ENCODE measurements around the gene RCOR1.

Gene RCOR1

GRCh38 chr14:102731871-102732800 lies 139.7 kb downstream of the RCOR1 start:
- H3K36me3 ChIP-seq, result peaks cover 4% of the 10 kb centered on the region
- H3K9me3 ChIP-seq (ENCODE audit: severe bottlenecking), result no peaks in the 10 kb centered on the region
- H3K27ac ChIP-seq, result no peak overlapping the region
- no peak for DNase-seq
- TF ChIP-seq CTCF (IDR thresholded peaks at IDR 0.05; ENCODE audit: low read depth, low read length), result no peak
- H3K4me3 ChIP-seq (ENCODE audit: low read depth, low read length), result no peak overlapping the region
- no peaks in the 10 kb centered on the region for H3K27me3 ChIP-seq (ENCODE audit: insufficient read depth, low read depth, severe bottlenecking)

- Histone ChIP-seq H3K4me3 (ENCODE audit: low read depth, low read length) (no peak overlapping the region), H3K9me3 (ENCODE audit: severe bottlenecking) (no peaks in the 10 kb centered on the region), H3K36me3 (peaks cover 4% of the 10 kb centered on the region), H3K27me3 (ENCODE audit: insufficient read depth, low read depth, severe bottlenecking) (no peaks in the 10 kb centered on the region), H3K27ac (no peak overlapping the region)
- no peak for TF ChIP-seq CTCF (IDR thresholded peaks at IDR 0.05; ENCODE audit: low read depth, low read length)
- no peak for DNase-seq
These were observed 140.5 kb downstream of the RCOR1 start for GRCh38 chr14:102732924-102733323.

- Histone ChIP-seq H3K27me3 (ENCODE audit: insufficient read depth, low read depth, severe bottlenecking) (no peaks in the 10 kb centered on the region), H3K9me3 (ENCODE audit: severe bottlenecking) (no peaks in the 10 kb centered on the region)
- no peak for TF ChIP-seq CTCF (IDR thresholded peaks at IDR 0.05; ENCODE audit: low read depth, low read length)
These were observed 140.9 kb downstream of the RCOR1 start for GRCh38 chr14:102733326-102733725.

GRCh38 chr14:102734436-102734835 lies 142.0 kb downstream of the RCOR1 start:
- H3K27ac ChIP-seq, result no peak overlapping the region
- H3K4me3 ChIP-seq (ENCODE audit: low read depth, low read length), result no peak overlapping the region
- no peak for DNase-seq
- no peak for TF ChIP-seq CTCF (IDR thresholded peaks at IDR 0.05; ENCODE audit: low read depth, low read length)
- H3K36me3 ChIP-seq, result no peaks in the 10 kb centered on the region; the same call in none of the 2 replicates
- no peaks in the 10 kb centered on the region for H3K27me3 ChIP-seq (ENCODE audit: insufficient read depth, low read depth, severe bottlenecking)
- H3K9me3 ChIP-seq (ENCODE audit: severe bottlenecking), result no peaks in the 10 kb centered on the region

More at GRCh38 chr14:102733326-102733725, 140.9 kb downstream of the RCOR1 start:
- DNase-seq, result no peak
- Histone ChIP-seq H3K4me3 (ENCODE audit: low read depth, low read length) (no peak overlapping the region), H3K27ac (no peak overlapping the region), H3K36me3 (peaks cover under 1% of the 10 kb centered on the region)

- DNase-seq, result no peak
- no peaks in the 10 kb centered on the region for H3K27me3 ChIP-seq (ENCODE audit: insufficient read depth, low read depth, severe bottlenecking)
- no peak overlapping the region for H3K27ac ChIP-seq
- no peak overlapping the region for H3K4me3 ChIP-seq (ENCODE audit: low read depth, low read length)
- H3K36me3 ChIP-seq, result no peaks in the 10 kb centered on the region
- peaks cover 8% of the 10 kb centered on the region for H3K9me3 ChIP-seq (ENCODE audit: severe bottlenecking)
- TF ChIP-seq CTCF (IDR thresholded peaks at IDR 0.05; ENCODE audit: low read depth, low read length), result no peak
These were observed 144.5 kb downstream of the RCOR1 start for GRCh38 chr14:102736956-102737355.

Data from WERI-Rb-1 (cell line).